Stimulated activated naive CD4-positive, alpha-beta T cell treated with Interleukin-2 at 50 U/mL for 16 hours (primary cell): Measurements from ENCODE around the gene MAZ.
"Not testable (repeated sequence)": the region's sequence is repeated elsewhere in the genome, so short reads cannot be mapped to it uniquely, and the experiment has no call there.

Experiments used
- DNase-seq: peaks from one replicate; lab custom pipeline; 2025; lab: John Stamatoyannopoulos, UW

The MAZ gene

DNA sequence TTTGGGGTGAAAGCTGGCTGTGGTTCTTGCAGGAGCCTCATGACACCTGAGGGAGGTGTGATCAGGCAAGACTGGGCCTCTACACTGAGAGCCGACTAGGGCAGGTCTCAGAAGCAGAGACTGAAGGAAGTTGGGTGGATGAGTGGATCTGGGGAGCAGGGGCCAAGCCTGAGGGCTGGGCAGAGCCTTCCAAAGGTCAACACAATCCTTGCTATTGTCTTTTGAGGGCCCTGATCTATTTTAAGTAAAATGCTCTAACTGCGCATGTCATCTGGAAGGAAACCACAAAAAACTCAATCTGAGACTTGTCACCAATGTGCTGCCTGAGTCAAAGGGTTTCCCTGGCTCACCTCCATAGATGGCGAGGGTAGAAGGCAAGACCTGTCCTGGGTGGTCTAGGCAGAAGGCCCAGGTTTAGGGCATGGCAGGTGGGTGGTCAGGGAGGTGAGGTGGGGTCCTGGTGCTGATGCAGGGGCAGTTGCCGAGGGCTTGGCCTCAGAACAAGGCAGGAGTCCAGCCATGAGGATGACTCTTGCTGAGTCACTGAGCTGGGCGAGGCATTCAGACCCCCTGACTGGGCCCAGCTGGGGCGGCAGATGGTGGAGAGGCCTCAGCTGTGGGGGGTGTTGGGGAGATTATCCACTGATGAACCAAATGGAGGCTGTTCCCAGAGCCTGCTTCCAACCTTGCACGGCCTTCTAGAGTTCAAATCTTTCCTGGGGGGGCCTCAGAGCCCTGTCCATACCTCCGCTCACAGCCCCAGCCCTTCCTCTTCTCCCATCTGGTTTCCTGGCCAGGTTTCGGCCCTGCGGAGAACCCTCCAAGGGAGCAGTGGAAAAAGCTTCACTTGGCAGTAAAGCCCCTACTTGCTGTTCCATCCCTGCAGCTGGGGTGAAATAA, 19.1 kb downstream of the MAZ start:
- DNase-seq = peak; percentile 52

DNA sequence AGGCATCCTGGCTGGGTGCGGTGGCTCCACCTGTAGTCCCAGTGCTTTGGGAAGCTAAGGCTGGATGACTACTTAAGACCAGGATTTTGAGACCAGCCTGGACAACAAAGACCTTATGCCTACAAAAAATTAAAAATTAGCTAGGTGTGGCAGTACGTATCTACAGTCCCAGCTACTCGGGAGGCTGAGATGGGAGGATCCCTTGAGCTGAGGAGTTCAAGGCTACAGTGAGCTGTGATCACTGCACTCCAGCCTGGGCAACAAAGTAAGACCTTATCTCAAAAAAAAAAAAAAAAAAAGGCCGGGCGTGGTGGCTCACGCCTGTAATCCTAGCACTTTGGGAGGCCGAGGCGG, 20.0 kb downstream of the MAZ start:
- no peak for DNase-seq

DNA sequence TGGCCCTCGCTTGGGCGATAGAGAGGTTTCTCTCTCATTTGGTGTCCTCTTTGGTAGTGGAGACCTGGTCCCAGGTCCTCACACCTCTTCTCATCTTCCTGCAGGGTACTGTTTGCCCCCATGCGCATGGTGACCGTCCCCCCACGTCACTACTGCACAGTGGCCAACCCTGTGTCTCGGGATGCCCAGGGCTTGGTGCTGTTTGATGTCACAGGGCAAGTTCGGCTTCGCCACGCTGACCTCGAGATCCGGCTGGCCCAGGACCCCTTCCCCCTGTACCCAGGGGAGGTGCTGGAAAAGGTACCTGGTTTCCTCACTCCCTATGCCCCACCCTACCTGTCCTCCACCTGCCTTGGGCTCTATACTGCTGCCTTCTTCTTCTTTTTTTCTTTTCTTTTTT, 24.4 kb downstream of the MAZ start:
- DNase-seq = no peak

DNA sequence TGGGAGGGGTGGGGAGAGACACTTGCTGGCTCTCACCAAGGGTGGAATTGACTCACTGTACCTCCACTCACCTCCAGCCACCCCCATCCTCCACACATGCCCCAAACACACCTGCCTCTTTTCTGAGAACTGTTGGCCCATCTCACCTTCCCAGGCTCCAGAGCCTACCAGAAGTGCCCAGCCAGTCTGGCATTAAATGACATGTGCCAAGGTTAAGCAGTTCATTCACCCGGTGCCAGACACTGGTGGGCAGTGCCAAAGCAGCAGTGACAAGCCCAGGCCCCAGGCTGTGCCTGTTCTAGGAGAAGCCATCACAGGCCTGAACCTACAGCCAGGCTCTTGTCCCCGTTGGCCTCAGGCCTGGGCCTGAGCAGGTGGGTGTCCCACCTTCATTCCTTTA, 25.2 kb downstream of the MAZ start:
- no peak for DNase-seq

DNA sequence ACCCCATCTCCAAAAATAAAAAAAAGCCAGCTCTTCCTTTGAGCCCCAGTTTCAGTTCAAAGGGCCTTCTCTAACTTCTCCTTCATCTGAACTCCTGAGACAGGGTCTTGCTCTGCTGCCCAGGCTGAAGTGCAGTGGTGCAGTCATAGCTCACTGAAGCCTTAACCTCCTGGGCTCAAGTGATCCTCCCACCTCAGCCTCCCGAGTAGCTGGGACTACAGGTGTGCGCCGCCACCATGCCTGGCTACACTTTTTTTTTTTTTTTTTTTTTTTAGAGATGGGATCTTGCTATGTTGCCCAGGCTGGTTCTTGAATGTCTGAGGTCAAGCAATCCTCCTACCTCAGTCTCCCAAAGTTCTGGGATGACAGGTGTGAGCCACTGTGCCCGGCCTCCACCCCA, 26.9 kb downstream of the MAZ start:
- not testable (repeated sequence) for DNase-seq

DNA sequence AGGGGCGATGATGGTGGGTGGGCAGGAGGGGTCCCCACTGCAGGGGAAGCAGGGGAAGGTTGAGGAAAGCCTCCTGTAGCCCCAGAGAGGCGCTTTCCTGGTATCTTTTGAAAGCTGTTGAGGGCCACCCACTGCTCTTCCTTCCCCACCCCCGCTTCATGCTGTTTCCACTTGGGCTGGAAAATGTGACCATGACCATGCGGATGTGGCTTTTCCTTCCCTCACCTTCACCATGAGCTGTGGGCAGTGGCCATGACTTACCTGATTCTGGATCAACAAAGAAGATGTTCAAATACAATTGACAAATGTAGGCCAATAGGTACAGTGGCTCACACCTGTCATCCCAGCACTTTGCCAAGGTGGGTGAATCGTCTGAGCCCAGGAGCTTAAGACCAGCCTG, 27.8 kb downstream of the MAZ start:
- DNase-seq = no peak

DNA sequence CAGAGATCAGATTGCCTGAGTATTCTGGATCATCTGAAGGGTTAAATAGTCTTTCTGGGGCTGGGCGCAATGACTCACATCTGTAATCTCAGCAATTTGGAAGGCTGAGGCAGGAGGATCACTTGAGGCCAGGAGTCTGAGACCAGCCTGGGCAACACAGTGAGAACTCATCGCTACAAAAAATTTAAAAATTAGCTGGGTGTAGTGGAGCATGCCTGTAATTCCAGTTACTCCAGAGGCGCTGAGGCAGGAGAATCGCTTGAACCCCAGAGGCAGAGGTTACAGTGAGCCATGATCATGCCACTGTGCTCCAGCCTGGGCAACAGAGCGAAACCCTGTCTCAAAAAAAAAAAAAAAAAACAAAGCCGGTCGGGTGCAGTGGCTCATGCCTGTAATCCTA, 29.6 kb downstream of the MAZ start:
- DNase-seq = no peak

DNA sequence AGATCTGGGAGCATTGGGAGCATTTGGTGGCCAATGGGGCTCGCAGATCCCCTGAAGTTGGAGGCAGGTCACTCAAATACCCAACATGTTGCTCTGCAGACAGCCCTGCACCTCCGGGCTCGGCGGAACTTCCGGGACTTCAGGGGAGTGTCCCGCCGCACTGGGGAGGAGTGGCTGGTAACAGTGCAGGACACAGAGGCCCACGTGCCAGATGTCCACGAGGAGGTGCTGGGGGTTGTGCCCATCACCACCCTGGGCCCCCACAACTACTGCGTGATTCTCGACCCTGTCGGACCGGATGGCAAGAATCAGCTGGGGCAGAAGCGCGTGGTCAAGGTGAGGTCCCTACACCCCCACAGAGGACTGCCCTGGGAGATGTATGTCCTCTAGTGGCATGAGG, 30.3 kb downstream of the MAZ start:
- no peak for DNase-seq

DNA sequence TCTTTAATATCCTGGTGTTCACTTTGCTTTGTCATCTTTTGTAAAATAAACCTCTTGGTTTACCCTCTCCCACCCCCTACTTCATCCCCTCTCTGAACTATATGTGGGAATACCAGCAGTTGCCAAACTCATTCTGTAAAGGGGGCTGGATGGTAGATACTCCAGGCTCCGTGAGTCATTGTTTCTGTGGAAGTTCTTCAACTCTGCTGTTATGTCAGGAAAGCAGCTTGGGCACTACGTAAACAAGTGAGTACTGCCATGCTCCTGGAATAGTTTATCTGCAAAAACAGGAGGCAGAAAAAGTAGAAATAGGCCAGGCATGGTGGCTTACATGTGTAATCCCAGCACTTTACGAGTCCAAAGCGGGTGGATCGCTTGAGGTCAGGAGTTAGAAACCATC, 31.5 kb downstream of the MAZ start:
- DNase-seq = no peak

DNA sequence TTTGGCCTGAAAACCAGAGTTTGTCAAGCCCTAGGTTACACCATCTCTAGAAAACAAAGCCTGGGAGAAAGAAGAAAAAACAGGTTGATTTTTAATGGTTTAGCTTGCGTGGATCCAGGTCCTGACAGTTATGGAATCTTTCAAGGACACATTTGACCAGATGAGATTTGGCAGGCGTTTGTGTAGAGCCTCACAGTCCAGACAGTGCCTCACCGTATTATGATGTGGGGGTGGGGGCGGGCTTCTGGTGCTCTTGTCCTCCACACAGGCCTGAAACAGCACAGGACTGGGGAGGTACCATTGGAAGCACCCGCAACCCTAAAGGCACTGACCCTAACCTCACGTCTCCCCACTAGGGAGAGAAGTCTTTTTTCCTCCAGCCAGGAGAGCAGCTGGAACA, 33.5 kb downstream of the MAZ start:
- DNase-seq = no peak

DNA sequence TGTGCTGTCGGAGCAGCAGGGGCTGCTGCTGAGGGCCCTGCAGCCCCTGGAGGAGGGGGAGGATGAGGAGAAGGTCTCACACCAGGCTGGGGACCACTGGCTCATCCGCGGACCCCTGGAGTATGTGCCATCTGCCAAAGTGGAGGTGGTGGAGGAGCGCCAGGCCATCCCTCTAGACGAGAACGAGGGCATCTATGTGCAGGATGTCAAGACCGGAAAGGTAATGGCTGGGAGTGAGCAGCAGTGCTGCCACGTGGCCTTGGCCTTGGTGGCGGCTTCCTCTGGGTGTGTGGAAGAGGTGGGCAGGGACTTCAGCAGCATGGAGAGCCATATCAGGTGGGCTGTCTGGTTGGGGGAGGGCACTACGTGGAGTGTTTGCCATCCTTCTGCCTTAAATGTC, 33.9 kb downstream of the MAZ start:
- DNase-seq = no peak

DNA sequence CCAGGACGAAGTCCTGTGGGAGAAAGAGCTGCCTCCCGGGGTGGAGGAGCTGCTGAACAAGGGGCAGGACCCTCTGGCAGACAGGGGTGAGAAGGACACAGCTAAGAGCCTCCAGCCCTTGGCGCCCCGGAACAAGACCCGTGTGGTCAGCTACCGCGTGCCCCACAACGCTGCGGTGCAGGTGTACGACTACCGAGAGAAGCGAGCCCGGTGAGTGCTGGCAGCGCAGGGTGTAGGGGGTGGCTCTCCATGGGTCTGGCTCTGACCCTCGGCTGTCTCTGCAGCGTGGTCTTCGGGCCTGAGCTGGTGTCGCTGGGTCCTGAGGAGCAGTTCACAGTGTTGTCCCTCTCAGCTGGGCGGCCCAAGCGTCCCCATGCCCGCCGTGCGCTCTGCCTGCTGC, 35.3 kb downstream of the MAZ start:
- no peak for DNase-seq

DNA sequence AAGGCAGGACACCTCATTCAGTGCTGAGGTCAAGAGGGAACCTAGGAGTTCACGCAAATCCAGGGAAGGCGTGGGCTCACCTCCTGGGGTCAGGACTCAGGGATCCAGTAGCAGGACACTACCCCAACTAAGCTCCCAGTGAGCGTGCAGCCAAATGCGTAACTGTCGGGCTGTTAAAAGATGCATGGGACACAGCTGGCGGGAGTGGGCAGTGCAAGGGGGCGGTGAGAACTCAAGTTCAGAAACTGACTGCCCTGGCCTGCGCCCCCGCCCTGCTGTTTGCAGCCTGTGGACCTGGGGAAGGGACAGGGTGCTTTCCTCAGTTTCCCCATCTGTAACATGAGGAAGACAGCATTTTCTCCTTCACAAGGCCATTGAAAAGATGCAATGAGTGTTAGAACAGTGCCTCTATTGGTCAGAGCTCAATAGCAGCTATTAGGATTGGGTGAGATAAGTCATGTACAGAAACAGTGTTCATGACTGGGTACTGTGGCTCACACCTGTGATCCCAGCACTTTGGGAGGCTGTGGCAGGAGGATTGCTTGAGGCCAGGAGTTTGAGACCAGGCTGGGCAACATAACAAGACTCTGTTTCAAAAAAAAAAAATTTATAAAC, 36.5 kb downstream of the MAZ start:
- DNase-seq = no peak

DNA sequence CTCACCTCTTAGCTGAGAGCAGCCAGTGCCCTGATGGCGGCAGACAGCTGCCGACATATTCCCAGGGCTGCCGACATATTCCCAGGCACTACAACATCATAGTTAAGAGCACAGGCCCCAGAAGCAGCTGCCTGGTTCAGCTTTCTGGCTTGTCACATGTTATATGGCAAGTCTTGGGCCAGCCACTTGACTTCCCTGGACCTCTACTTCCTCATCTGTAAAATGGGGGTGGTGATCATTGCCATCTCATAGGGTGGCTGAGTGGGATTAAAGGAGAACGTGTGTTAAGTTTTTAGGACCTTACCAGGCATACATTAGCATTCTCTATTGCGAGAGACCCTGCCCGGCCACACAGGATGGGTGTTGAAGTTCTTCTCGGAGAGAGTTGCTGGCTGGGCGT, 37.6 kb downstream of the MAZ start:
- DNase-seq = no peak

DNA sequence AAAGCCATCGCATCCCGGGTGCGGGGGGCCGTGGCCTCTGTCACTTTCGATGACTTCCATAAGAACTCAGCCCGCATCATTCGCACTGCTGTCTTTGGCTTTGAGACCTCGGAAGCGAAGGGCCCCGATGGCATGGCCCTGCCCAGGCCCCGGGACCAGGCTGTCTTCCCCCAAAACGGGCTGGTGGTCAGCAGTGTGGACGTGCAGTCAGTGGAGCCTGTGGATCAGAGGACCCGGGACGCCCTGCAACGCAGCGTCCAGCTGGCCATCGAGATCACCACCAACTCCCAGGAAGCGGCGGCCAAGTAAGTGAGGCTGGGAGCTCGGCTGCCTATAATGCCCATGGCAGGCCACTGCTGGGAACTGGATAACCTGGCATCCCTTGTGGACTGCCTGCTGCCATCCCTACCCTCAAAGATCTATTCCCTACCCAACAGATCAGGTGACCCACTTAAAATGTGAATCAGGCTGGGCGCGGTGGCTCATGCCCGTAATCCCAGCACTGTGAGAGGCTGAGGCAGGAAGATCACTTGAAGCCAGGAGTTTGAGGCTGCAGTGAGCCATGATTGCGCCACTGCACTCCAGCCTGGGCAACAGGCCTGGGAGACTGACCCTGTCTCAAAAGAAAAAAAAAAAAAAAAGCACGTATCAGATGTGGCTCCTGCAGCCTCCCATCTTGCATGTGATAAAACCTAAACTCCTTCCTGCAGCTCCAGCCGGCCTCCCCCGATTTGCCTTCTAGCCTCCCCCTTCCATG, 38.4 kb downstream of the MAZ start:
- no peak for DNase-seq

DNA sequence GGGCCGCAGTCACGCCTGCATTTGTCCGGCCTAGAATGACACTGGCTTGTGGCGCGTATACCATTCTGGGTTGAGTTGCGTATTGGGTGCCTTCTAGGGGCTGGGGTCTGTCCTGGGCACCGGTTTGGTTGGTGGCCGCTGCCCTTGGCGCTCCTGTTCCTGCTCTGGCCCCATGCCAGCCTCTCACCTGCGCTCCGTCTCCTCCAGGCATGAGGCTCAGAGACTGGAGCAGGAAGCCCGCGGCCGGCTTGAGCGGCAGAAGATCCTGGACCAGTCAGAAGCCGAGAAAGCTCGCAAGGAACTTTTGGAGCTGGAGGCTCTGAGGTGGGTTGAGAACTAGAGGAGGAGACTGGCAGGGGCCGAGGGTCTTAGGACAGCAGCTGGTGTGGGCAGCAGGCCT, 39.3 kb downstream of the MAZ start:
- DNase-seq = no peak

DNA sequence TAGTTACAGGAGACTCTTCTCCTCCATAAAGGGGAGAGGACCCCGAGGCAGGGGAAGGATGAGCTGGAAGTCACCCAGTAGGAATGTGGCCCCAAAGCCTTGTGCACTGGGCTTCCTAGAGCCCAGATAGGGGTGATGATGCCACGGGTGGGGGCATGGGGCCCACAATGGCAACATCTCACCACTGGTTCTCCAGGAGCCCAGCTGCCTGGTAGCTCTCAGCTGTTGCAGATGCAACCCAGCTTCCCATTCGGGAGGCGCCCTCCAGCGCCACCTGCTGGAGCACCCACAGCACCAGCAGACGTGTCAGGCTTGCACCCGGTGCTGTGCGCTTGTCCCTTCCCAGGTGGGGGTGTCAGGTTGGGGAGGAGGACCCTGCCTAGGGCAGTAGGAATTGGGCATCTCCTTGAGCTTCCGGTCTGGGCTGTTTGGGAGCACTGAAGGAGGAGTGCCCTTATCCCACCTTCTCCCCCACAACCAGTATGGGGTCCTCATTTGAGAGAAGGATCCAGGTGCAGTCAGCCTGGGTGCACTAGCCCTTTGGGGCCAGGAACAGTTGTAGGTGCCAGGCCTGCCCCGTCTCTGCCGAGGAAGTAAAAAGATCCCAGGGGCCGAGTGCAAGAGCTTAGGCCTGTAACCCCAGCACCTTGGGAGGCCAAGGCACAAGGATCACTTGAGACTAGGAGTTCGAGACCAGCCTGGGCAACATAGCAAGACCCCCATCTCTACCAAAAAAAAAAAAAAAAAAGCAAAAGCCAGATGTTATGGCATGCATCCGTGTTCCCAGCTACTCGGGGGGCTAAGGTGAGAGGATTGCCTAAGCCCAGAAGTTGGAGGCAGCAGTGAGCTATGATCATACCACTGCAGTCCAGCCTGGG, 42.3 kb downstream of the MAZ start:
- DNase-seq = peak; percentile 70

DNA sequence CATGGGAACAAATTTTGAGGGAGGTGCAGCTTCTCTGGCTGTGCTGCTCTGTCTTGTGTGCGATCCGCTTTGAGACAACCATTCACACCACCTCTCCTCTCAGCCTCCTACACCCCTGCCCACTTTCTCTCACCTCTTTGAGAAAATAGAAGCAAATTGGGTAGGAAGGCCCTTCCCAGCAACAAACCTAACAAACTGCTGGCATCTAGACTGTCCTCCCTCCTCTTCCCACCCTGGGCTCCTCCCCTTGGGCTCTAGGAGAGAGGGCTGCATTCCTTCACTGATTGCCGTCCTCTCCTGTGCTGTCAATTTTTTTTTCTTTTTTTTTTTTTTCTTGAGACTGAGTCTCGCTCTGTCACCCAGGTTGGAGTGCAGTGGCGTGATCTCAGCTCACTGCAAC, 43.2 kb downstream of the MAZ start:
- no peak for DNase-seq

DNA sequence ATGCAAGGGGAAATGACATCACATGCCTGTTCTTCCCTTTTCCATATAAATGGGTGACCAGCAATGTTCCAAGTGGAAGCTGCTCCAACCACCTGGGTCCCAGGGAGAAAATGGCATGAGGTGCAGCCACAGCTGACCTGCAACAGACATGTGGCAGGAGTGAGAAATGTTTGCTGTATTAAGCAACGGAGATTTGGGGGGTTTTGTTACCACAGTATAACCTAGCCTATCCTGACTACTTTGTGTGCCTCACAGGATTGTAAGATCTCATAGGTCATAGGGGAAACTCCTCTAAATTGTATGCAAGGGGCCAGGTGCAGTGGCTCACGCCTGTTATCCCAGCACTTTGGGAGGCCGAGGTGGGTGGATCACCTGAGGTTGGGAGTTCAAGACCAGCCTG, 44.7 kb downstream of the MAZ start:
- DNase-seq = no peak

DNA sequence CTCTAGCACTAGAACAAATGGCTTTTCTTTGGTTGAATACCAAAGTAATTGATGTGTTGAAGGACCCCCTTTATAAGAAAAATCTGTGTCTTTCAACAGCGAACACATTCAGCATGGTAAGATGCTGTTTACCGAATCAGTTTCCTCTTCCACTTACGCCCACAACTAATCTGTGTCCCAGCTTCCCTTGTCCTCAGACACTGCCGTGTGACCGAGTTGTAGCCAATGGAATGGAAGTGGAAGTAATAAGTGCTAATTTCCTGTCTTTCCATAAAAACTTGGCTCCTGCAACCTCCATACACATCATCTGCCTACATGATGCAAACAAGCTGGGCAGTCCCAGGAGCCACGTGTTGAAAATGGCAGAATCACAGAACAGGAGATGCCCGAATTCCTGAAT, 46.3 kb downstream of the MAZ start:
- DNase-seq = no peak

DNA sequence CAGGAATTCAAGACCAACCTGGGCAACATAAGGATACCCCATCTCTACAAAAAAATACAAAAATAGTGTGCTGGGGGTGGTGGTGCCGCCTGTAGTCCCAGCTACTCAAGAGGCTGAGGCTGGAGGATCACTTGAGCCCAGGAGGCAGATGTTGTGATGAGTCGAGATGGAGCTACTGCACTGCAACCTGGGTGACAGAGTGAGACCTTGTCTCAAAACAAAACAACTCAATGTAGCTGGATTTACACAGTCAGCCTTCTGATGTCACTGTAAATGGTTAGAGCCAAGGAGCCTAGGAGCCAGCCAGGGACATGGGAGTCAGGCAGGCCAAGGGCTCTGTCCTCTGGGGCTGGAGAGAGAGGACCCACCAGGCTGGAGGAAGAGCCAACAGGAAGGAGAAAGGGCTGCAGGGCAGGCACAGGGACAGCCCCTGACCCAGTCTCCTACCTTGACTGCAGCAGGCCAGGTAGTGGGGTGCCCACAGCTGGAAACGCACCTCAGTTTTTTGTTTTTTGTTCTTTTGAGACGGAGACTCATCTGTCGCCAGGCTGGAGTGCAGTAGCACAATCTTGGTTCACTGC, 48.3 kb downstream of the MAZ start:
- no peak for DNase-seq
